ENCODE data around the gene PPCDC.

The PPCDC gene

DNA sequence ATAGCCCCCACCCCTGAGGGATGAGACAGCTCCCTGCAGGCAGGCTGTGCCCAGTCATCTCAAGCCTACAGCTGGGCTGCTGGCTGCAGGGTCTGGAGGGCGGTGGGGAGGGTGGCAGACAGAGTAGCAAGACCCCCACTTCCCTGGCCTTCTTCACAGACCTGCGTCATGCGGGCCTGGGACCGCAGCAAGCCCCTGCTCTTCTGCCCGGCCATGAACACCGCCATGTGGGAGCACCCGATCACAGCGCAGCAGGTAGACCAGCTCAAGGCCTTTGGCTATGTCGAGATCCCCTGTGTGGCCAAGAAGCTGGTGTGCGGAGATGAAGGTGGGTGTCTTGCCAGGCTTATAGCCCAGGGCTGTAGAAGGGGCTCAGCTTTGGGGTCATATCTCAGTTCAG, 25.0 kb downstream of the PPCDC start:
- H3K4me1 ChIP-seq (ENCODE audit: low read length), result peaks cover 52% of the 10 kb centered on the region
- peak overlapping the region; percentile 92; the same call in 1 of the 2 replicates for H3K27ac ChIP-seq (ENCODE audit: low read length)
- no peak overlapping the region for H2AFZ ChIP-seq (ENCODE audit: low read length)
- H3F3A ChIP-seq (ENCODE audit: insufficient read depth, low read length), result peaks cover 40% of the 10 kb centered on the region
- H3K27me3 ChIP-seq (replicated peaks; ENCODE audit: insufficient read depth, low read length), result no peaks in the 10 kb centered on the region
- H3K9me3 ChIP-seq (replicated peaks; ENCODE audit: insufficient read depth, low read length), result no peaks in the 10 kb centered on the region
- peaks cover 46% of the 10 kb centered on the region for H3K79me2 ChIP-seq (ENCODE audit: low read length)
- H3K4me3 ChIP-seq (ENCODE audit: low read length), result no peak overlapping the region
- no peak for DNase-seq
- TF ChIP-seq, protein P1, sequence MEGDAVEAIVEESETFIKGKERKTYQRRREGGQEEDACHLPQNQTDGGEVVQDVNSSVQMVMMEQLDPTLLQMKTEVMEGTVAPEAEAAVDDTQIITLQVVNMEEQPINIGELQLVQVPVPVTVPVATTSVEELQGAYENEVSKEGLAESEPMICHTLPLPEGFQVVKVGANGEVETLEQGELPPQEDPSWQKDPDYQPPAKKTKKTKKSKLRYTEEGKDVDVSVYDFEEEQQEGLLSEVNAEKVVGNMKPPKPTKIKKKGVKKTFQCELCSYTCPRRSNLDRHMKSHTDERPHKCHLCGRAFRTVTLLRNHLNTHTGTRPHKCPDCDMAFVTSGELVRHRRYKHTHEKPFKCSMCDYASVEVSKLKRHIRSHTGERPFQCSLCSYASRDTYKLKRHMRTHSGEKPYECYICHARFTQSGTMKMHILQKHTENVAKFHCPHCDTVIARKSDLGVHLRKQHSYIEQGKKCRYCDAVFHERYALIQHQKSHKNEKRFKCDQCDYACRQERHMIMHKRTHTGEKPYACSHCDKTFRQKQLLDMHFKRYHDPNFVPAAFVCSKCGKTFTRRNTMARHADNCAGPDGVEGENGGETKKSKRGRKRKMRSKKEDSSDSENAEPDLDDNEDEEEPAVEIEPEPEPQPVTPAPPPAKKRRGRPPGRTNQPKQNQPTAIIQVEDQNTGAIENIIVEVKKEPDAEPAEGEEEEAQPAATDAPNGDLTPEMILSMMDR (IDR thresholded peaks at IDR 0.05; ENCODE audit: low read length), result no peak
- TF ChIP-seq EZH2 (optimal IDR thresholded peaks at IDR 0.05; ENCODE audit: low read depth, low read length) (no peak), EZH2phosphoT487 (IDR thresholded peaks at IDR 0.05; ENCODE audit: low read length) (no peak)
- H3K4me2 ChIP-seq (ENCODE audit: low read depth, low read length), result no peak overlapping the region
- no peaks in the 10 kb centered on the region for H3K9me2 ChIP-seq (replicated peaks; ENCODE audit: insufficient read depth, low read length)
- H3K9ac ChIP-seq (ENCODE audit: low read length), result no peak overlapping the region
- no peaks in the 10 kb centered on the region for H4K20me1 ChIP-seq (ENCODE audit: insufficient read depth, low read length)
- H3K36me3 ChIP-seq (replicated peaks; ENCODE audit: insufficient read depth, low read length), result no peaks in the 10 kb centered on the region

DNA sequence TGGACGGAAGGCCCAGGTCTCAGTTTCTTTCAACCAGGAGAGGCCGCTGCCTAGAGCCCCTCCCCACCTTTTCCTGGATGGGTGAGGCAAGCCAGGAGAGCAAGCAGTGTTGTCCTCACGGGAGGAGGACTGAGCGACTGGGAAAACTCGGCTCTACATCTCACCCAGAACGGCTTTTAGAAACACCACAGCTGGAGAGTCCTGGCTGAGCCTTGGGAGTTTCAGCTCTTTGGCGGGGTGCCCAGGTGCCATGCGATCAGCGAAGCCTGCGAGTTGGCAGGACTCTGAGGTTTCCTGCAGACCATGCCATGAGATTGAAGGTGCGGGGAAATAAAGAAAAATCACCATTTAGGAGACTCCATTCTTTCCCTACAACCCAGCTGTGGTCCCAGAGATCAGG, 26.0 kb downstream of the PPCDC start:
- H3K9ac ChIP-seq (ENCODE audit: low read length), result no peak overlapping the region
- H3K9me3 ChIP-seq (replicated peaks; ENCODE audit: insufficient read depth, low read length), result no peaks in the 10 kb centered on the region
- peaks cover 31% of the 10 kb centered on the region for H3F3A ChIP-seq (ENCODE audit: insufficient read depth, low read length)
- no peaks in the 10 kb centered on the region for H4K20me1 ChIP-seq (ENCODE audit: insufficient read depth, low read length)
- peaks cover 40% of the 10 kb centered on the region for H3K79me2 ChIP-seq (ENCODE audit: low read length)
- peaks cover 42% of the 10 kb centered on the region for H3K4me1 ChIP-seq (ENCODE audit: low read length)
- H3K27me3 ChIP-seq (replicated peaks; ENCODE audit: insufficient read depth, low read length), result no peaks in the 10 kb centered on the region
- no peak overlapping the region for H2AFZ ChIP-seq (ENCODE audit: low read length)
- no peak overlapping the region for H3K4me3 ChIP-seq (ENCODE audit: low read length)
- no peaks in the 10 kb centered on the region for H3K36me3 ChIP-seq (replicated peaks; ENCODE audit: insufficient read depth, low read length)
- no peak for DNase-seq
- H3K4me2 ChIP-seq (ENCODE audit: low read depth, low read length), result no peak overlapping the region
- no peak for TF ChIP-seq EZH2phosphoT487 (IDR thresholded peaks at IDR 0.05; ENCODE audit: low read length)
- TF ChIP-seq EZH2 (optimal IDR thresholded peaks at IDR 0.05; ENCODE audit: low read depth, low read length), result no peak
- TF ChIP-seq, protein P1 (IDR thresholded peaks at IDR 0.05; ENCODE audit: low read length), result no peak
- H3K27ac ChIP-seq (ENCODE audit: low read length), result no peak overlapping the region
- no peaks in the 10 kb centered on the region for H3K9me2 ChIP-seq (replicated peaks; ENCODE audit: insufficient read depth, low read length)

DNA sequence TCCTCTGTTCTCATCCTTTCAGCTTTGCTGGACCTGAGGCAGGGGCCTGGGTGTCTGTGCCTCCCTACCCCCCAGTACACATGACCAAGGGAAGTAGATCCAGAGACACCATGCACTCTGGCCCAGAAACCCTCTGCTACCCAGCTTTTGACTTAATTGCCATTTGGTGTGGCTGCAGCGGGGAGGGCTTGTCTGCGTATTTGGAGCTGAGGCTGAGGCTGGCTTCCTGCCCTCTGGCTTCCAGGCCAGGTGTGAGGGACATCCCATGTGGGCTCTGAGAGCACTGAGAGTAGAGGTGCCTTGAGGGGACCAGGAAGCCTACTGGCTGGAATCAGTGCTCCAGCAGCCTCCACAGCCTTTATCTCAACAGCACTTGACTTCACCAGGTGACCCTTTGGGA, 26.9 kb downstream of the PPCDC start:
- Histone ChIP-seq H3K36me3 (replicated peaks; ENCODE audit: insufficient read depth, low read length) (no peaks in the 10 kb centered on the region), H4K20me1 (ENCODE audit: insufficient read depth, low read length) (no peaks in the 10 kb centered on the region), H3K27ac (ENCODE audit: low read length) (no peak overlapping the region), H3K9me3 (replicated peaks; ENCODE audit: insufficient read depth, low read length) (no peaks in the 10 kb centered on the region), H3K79me2 (ENCODE audit: low read length) (peaks cover 31% of the 10 kb centered on the region), H3K9ac (ENCODE audit: low read length) (no peak overlapping the region), H3K4me1 (ENCODE audit: low read length) (peaks cover 33% of the 10 kb centered on the region), H3K9me2 (replicated peaks; ENCODE audit: insufficient read depth, low read length) (no peaks in the 10 kb centered on the region), H3K4me3 (ENCODE audit: low read length) (no peak overlapping the region), H2AFZ (ENCODE audit: low read length) (no peak overlapping the region), H3F3A (ENCODE audit: insufficient read depth, low read length) (peaks cover 22% of the 10 kb centered on the region), H3K4me2 (ENCODE audit: low read depth, low read length) (no peak overlapping the region), H3K27me3 (replicated peaks; ENCODE audit: insufficient read depth, low read length) (no peaks in the 10 kb centered on the region)
- TF ChIP-seq EZH2 (optimal IDR thresholded peaks at IDR 0.05; ENCODE audit: low read depth, low read length) (no peak), EZH2phosphoT487 (IDR thresholded peaks at IDR 0.05; ENCODE audit: low read length) (no peak)
- TF ChIP-seq, protein P1 (IDR thresholded peaks at IDR 0.05; ENCODE audit: low read length), result no peak
- no peak for DNase-seq

All from MM.1S (cell line).